Psoas muscle (tissue), 8 donors: Measurements from ENCODE around the gene GRIK1. TPM values are rescaled to one million over a fixed set of nuclear protein-coding genes. Genes with fewer than 3 reads are reported as not detected.

ENCODE experiments used
- ATAC-seq, 4 donors: fragments of 200-7000 bp; cut with Tn5 transposase; one replicate each; pipeline ENCODE4 v1.9.1; 2020; ENCODE audit warnings: moderate library complexity in 3 of 4, mild to moderate bottlenecking in 2 of 4
- DNase-seq, 2 donors: peaks; one replicate each; pipeline ENCODE4 v3.0.0-alpha.2; 2020
- H3K27ac ChIP-seq: fragments of 200-600 bp; one replicate; pipeline ENCODE4 v1.8.0; 2022
- H3K27me3 ChIP-seq, 3 donors: fragments of 200-600 bp in 1 of 3; one replicate each; pipeline versions ENCODE4 v1.6.1 to v1.8.0; 2013 to 2022; ENCODE audit warnings: low read length in 2 of 3, mild to moderate bottlenecking in 2 of 3, moderate library complexity in 1 of 3; ENCODE audit not compliant: insufficient read depth in 3 of 3
- H3K36me3 ChIP-seq, 2 donors: fragments of 200-600 bp in 1 of 2; one replicate each; pipeline versions ENCODE4 v1.6.1 to v1.8.0; 2013 to 2022; ENCODE audit warnings: low read depth in 1 of 2, mild to moderate bottlenecking in 1 of 2, moderate library complexity in 1 of 2; ENCODE audit not compliant: insufficient read depth in 1 of 2
- H3K4me1 ChIP-seq: fragments of 200-600 bp; one replicate; pipeline ENCODE4 v1.8.0; 2022
- H3K4me3 ChIP-seq: fragments of 200-600 bp; one replicate; pipeline ENCODE4 v1.8.0; 2022; ENCODE audit warnings: mild to moderate bottlenecking
- H3K9me3 ChIP-seq: fragments of 200-600 bp; one replicate; pipeline ENCODE4 v1.8.0; 2022
- WGBS, 3 donors: extraction: QIAGEN DNeasy Blood & Tissue Kit; methylation state at CpG; one replicate each; pipeline versions ENCODE4 v1.1.6 to v1.1.7; 2013; 5-methylcytosine and 5-hydroxymethylcytosine counted together
- intact Hi-C, 2 donors: fragments of 100-400 bp; cut with DNase I; formaldehyde crosslinking; loops; one replicate each; pipeline versions ENCODE4 v1.11.0 to v1.14.2; 2022
- polyA plus RNA-seq, 3 donors: library from polyadenylated mRNA; stranded (reverse); fragments of 200-250 nt; gene quantifications; one replicate each; pipeline ENCODE4 v1.2.3, GENCODE V29; 2013
- total RNA-seq, 4 donors: library from RNA; stranded (reverse); fragmentation: NEBNext Ultra II Directional in 2 of 4; extraction: Animal tissue kit (Norgen Biotek cat#: 25700) in 2 of 4; gene quantifications; one replicate each; pipeline versions ENCODE4 v1.2.1 to v1.2.4, GENCODE V29; 2021 to 2023
- TF ChIP-seq, protein P1 (sequence below): fragments of 200-600 bp; IDR thresholded peaks from one replicate; pipeline ENCODE4 v1.8.0; 2022; ENCODE audit warnings: antibody characterized with exemption
- donor health status: healthy with polysubstance abuse.
- donor health status: DM: no; HTN: no; CAD: no; lungs with moderate emphysema.
- donor health status: Bipolar disorder and iron deficiency.
- donor health status: healthy.
- donor health status: DM: yes; HTN: yes; CAD: no.
- donor health status: DM: no; HTN: no; CAD: no.
- donor health status: DM: no; HTN: no; CAD: no.
- donor health status: DM: yes; HTN: yes; CAD: no.

The GRIK1 gene
- total and polyA plus RNA-seq, 7 donors, result 0.01 to 0.04 TPM; not detected in 5

- intact Hi-C loops, result no loop called here
- ATAC-seq (no peak), DNase-seq (no peak)
- no peaks in the 10 kb centered on the region for H3K36me3 ChIP-seq
- H3K9me3 ChIP-seq, result no peaks in the 10 kb centered on the region
- H3K27me3 ChIP-seq, result no peaks in the 10 kb centered on the region
- no peak overlapping the region for H3K27ac ChIP-seq
- H3K4me1 ChIP-seq, result no peaks in the 10 kb centered on the region
- no peak overlapping the region for H3K4me3 ChIP-seq
- TF ChIP-seq, protein P1, sequence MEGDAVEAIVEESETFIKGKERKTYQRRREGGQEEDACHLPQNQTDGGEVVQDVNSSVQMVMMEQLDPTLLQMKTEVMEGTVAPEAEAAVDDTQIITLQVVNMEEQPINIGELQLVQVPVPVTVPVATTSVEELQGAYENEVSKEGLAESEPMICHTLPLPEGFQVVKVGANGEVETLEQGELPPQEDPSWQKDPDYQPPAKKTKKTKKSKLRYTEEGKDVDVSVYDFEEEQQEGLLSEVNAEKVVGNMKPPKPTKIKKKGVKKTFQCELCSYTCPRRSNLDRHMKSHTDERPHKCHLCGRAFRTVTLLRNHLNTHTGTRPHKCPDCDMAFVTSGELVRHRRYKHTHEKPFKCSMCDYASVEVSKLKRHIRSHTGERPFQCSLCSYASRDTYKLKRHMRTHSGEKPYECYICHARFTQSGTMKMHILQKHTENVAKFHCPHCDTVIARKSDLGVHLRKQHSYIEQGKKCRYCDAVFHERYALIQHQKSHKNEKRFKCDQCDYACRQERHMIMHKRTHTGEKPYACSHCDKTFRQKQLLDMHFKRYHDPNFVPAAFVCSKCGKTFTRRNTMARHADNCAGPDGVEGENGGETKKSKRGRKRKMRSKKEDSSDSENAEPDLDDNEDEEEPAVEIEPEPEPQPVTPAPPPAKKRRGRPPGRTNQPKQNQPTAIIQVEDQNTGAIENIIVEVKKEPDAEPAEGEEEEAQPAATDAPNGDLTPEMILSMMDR, result no peak
Measured at GRCh38 chr21:29654203-29654602, 285.6 kb downstream of the GRIK1 start.

- H3K36me3 ChIP-seq, result no peaks in the 10 kb centered on the region
- no peak overlapping the region for H3K4me3 ChIP-seq
- H3K27me3 ChIP-seq, result no peaks in the 10 kb centered on the region
- TF ChIP-seq, protein P1, result no peak
- ATAC-seq (no peak), DNase-seq (no peak)
- intact Hi-C loops, result no loop called here
- no peaks in the 10 kb centered on the region for H3K4me1 ChIP-seq
- no peaks in the 10 kb centered on the region for H3K9me3 ChIP-seq
- no peak overlapping the region for H3K27ac ChIP-seq
- 93 to 94% (median 94%) methylated on average over 6 of the region's 6 CpGs for WGBS, 3 donors
Measured at GRCh38 chr21:29650523-29651022, 289.2 kb downstream of the GRIK1 start.

GRCh38 chr21:29649406-29649814 lies 290.4 kb downstream of the GRIK1 start:
- intact Hi-C loops, result no loop called here
- Histone ChIP-seq H3K27ac (no peak overlapping the region), H3K27me3 (no peaks in the 10 kb centered on the region), H3K9me3 (no peaks in the 10 kb centered on the region), H3K4me3 (no peak overlapping the region), H3K4me1 (no peaks in the 10 kb centered on the region), H3K36me3 (no peaks in the 10 kb centered on the region)
- TF ChIP-seq, protein P1, result no peak
- ATAC-seq (no peak), DNase-seq (no peak)
- WGBS, 3 donors, result 76 to 81% (median 77%) methylated on average over 5 of the region's 5 CpGs

- DNase-seq (no peak), ATAC-seq (no peak)
- 72 to 75% (median 74%) methylated on average over 5 of the region's 5 CpGs for WGBS, 3 donors
- H3K27me3 ChIP-seq, result no peaks in the 10 kb centered on the region
- no peaks in the 10 kb centered on the region for H3K9me3 ChIP-seq
- H3K36me3 ChIP-seq, result no peaks in the 10 kb centered on the region
- H3K4me1 ChIP-seq, result no peaks in the 10 kb centered on the region
- no peak overlapping the region for H3K27ac ChIP-seq
- intact Hi-C loops, result no loop called here
- no peak overlapping the region for H3K4me3 ChIP-seq
- TF ChIP-seq, protein P1, result no peak
Measured at GRCh38 chr21:29648710-29649240, 291.0 kb downstream of the GRIK1 start.

DNA sequence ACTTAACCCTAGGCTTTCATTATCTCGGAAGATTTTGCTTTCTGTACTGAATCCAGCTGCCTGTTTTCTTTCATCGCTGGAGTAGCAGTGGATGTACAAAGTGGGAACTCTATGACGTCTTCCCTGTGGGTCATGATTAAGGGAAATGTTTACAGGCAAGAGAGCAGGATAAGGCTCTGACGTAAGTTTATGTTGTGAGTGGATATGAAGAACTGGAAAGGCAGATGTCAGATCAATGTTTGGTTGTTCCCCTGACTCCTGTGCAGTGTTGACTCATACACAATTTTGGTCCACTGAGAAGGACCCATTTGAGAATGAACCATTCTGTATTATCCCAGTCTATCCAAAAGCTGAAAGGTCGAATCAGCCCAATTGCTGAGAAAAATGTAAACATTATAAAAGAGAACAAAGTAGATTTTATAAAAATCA lies 292.4 kb downstream of the GRIK1 start:
- ATAC-seq (no peak), DNase-seq (no peak)
- H3K4me1 ChIP-seq, result no peaks in the 10 kb centered on the region
- TF ChIP-seq, protein P1, result no peak
- H3K4me3 ChIP-seq, result no peak overlapping the region
- WGBS, 3 donors, result 75 to 85% (median 78%) methylated on average over 5 of the region's 5 CpGs
- intact Hi-C loops, result no loop called here
- H3K36me3 ChIP-seq, result no peaks in the 10 kb centered on the region
- no peaks in the 10 kb centered on the region for H3K27me3 ChIP-seq
- no peaks in the 10 kb centered on the region for H3K9me3 ChIP-seq
- no peak overlapping the region for H3K27ac ChIP-seq
